RWPE2 (cell line): ENCODE data around the gene FHOD3.

Experiments
- ATAC-seq: fragments of 200-7000 bp; cut with Tn5 transposase; 3 replicates; pipeline ENCODE4 v1.9.1; 2021; ENCODE audit warnings: low read depth
- DNase-seq: peaks from one replicate; pipeline ENCODE4 v3.0.0-alpha.2; 2020; ENCODE audit warnings: low spot score
- H3K27ac ChIP-seq: fragments of 450-650 bp; 2 replicates; pipeline ENCODE4 v1.5.1; 2017; ENCODE audit warnings: mild to moderate bottlenecking; ENCODE audit not compliant: poor library complexity, severe bottlenecking
- H3K27me3 ChIP-seq: fragments of 250-450 bp; sonication (Bioruptor Pico); 2 replicates; pipeline ENCODE4 v1.5.1; 2021; ENCODE audit warnings: mild to moderate bottlenecking, moderate library complexity; ENCODE audit not compliant: insufficient read depth, poor library complexity, severe bottlenecking
- H3K36me3 ChIP-seq: fragments of 250-450 bp; sonication (Bioruptor Pico); 2 replicates; pipeline ENCODE4 v1.5.1; 2020; ENCODE audit warnings: low read depth, mild to moderate bottlenecking, moderate library complexity
- H3K4me1 ChIP-seq: fragments of 250-450 bp; sonication (Bioruptor Pico); 2 replicates; pipeline ENCODE4 v1.5.1; 2021; ENCODE audit warnings: mild to moderate bottlenecking, moderate library complexity; ENCODE audit not compliant: insufficient read depth, poor library complexity, severe bottlenecking
- H3K4me3 ChIP-seq: fragments of 250-450 bp; sonication (Bioruptor Pico); 2 replicates; pipeline ENCODE4 v1.5.1; 2021; ENCODE audit warnings: mild to moderate bottlenecking, moderate library complexity; ENCODE audit not compliant: severe bottlenecking
- H3K9me3 ChIP-seq: fragments of 250-450 bp; sonication (Bioruptor Pico); 2 replicates; pipeline ENCODE4 v1.5.1; 2021; ENCODE audit warnings: mild to moderate bottlenecking, moderate library complexity; ENCODE audit not compliant: severe bottlenecking
- TF ChIP-seq, protein P1 (sequence below): fragments of 450-650 bp; IDR thresholded peaks from one replicate; pipeline ENCODE4 v1.5.1; 2017; ENCODE audit warnings: mild to moderate bottlenecking, moderate library complexity; ENCODE audit not compliant: poor library complexity, severe bottlenecking

Gene FHOD3

GRCh38 chr18:36465970-36466369 is 168.5 kb downstream of the FHOD3 start:
- H3K27me3 ChIP-seq: no peaks in the 10 kb centered on the region
- DNase-seq: no peak
- no peaks in the 10 kb centered on the region for H3K4me1 ChIP-seq
- H3K36me3 ChIP-seq: no peaks in the 10 kb centered on the region
- TF ChIP-seq, protein P1, sequence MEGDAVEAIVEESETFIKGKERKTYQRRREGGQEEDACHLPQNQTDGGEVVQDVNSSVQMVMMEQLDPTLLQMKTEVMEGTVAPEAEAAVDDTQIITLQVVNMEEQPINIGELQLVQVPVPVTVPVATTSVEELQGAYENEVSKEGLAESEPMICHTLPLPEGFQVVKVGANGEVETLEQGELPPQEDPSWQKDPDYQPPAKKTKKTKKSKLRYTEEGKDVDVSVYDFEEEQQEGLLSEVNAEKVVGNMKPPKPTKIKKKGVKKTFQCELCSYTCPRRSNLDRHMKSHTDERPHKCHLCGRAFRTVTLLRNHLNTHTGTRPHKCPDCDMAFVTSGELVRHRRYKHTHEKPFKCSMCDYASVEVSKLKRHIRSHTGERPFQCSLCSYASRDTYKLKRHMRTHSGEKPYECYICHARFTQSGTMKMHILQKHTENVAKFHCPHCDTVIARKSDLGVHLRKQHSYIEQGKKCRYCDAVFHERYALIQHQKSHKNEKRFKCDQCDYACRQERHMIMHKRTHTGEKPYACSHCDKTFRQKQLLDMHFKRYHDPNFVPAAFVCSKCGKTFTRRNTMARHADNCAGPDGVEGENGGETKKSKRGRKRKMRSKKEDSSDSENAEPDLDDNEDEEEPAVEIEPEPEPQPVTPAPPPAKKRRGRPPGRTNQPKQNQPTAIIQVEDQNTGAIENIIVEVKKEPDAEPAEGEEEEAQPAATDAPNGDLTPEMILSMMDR: no peak
- no peak overlapping the region for H3K4me3 ChIP-seq
- ATAC-seq: no peak
- H3K9me3 ChIP-seq: no peaks in the 10 kb centered on the region
- H3K27ac ChIP-seq: no peak overlapping the region

DNA sequence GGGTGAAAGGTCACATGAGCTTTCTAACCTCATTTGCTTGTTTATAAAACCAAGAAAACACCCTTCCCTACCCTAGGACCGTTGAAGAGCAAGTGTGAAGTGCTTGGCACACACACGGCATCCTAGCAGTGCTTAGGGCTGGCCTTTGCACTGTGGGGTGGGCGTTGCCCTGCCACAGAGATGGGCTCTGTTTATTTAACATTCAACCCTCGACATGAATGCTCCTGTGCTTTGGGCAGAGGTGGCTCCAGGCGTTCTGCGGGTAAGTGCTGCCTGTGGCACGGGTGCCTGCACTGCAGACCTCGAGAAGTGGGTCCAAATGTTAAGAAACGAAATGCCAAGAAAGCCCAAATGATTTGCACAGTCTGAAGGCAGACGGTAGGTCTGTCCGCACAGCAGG is 170.1 kb downstream of the FHOD3 start:
- no peak overlapping the region for H3K27ac ChIP-seq
- ATAC-seq (no peak), DNase-seq (no peak)
- H3K36me3 ChIP-seq: no peaks in the 10 kb centered on the region
- no peaks in the 10 kb centered on the region for H3K9me3 ChIP-seq
- no peaks in the 10 kb centered on the region for H3K4me1 ChIP-seq
- no peak overlapping the region for H3K4me3 ChIP-seq
- H3K27me3 ChIP-seq: no peaks in the 10 kb centered on the region
- TF ChIP-seq, protein P1: no peak

- Histone ChIP-seq H3K27ac (no peak overlapping the region), H3K9me3 (no peaks in the 10 kb centered on the region), H3K4me3 (no peak overlapping the region), H3K27me3 (no peaks in the 10 kb centered on the region), H3K36me3 (no peaks in the 10 kb centered on the region), H3K4me1 (no peaks in the 10 kb centered on the region)
- TF ChIP-seq, protein P1: no peak
- no peak for ATAC-seq
- DNase-seq: no peak
Observed at GRCh38 chr18:36468161-36468560, 170.6 kb downstream of the FHOD3 start.

GRCh38 chr18:36469461-36469860 is 171.9 kb downstream of the FHOD3 start:
- H3K4me1 ChIP-seq: no peaks in the 10 kb centered on the region
- no peak overlapping the region for H3K27ac ChIP-seq
- H3K36me3 ChIP-seq: no peaks in the 10 kb centered on the region
- ATAC-seq (no peak), DNase-seq (no peak)
- no peaks in the 10 kb centered on the region for H3K9me3 ChIP-seq
- TF ChIP-seq, protein P1: no peak
- H3K27me3 ChIP-seq: no peaks in the 10 kb centered on the region
- H3K4me3 ChIP-seq: no peak overlapping the region

GRCh38 chr18:36470896-36471295 is 173.4 kb downstream of the FHOD3 start:
- DNase-seq (no peak), ATAC-seq (no peak)
- Histone ChIP-seq H3K27me3 (no peaks in the 10 kb centered on the region), H3K36me3 (no peaks in the 10 kb centered on the region), H3K4me3 (no peak overlapping the region), H3K27ac (no peak overlapping the region), H3K9me3 (no peaks in the 10 kb centered on the region), H3K4me1 (no peaks in the 10 kb centered on the region)
- TF ChIP-seq, protein P1: no peak
